Smooth muscle cell (in vitro differentiated cells): ENCODE measurements around the gene R3HDM2. TPM values are rescaled to one million over a fixed set of nuclear protein-coding genes. Genes with fewer than 3 reads are reported as not detected.

Experiments used
- DNase-seq: peaks from one replicate; lab custom pipeline; 2025; ENCODE audit not compliant: unreplicated experiment; lab: John Stamatoyannopoulos, UW
- H2AFZ ChIP-seq: fragments of 200-600 bp; sonication (generic); 2 replicates; pipeline ENCODE4 v1.6.0; 2016; ENCODE audit warnings: antibody characterized with exemption, low read depth, mild to moderate bottlenecking
- H3F3A ChIP-seq: fragments of 200-600 bp; sonication (generic); 2 replicates; pipeline ENCODE4 v1.6.0; 2017; ENCODE audit warnings: antibody characterized with exemption, low read depth
- H3K27ac ChIP-seq: fragments of 200-600 bp; sonication (generic); 2 replicates; pipeline ENCODE4 v1.5.1; 2016; ENCODE audit warnings: low read depth, mild to moderate bottlenecking
- H3K27me3 ChIP-seq: fragments of 200-600 bp; sonication (generic); 2 replicates; pipeline ENCODE4 v1.6.1; 2016; ENCODE audit warnings: low read depth, mild to moderate bottlenecking
- H3K36me3 ChIP-seq: fragments of 200-600 bp; sonication (generic); 2 replicates; pipeline ENCODE4 v1.5.1; 2016; ENCODE audit warnings: low read depth
- H3K4me1 ChIP-seq: fragments of 200-600 bp; sonication (generic); 2 replicates; pipeline ENCODE4 v1.5.1; 2016; ENCODE audit warnings: low read depth
- H3K4me2 ChIP-seq: fragments of 200-600 bp; sonication (generic); 2 replicates; pipeline ENCODE4 v1.6.0; 2016; ENCODE audit warnings: mild to moderate bottlenecking
- H3K4me3 ChIP-seq: fragments of 200-600 bp; sonication (generic); 2 replicates; pipeline ENCODE4 v1.5.1; 2016; ENCODE audit warnings: mild to moderate bottlenecking
- H3K79me2 ChIP-seq: fragments of 200-600 bp; sonication (generic); 2 replicates; pipeline ENCODE4 v1.6.0; 2016; ENCODE audit warnings: low read depth, mild to moderate bottlenecking
- H3K9ac ChIP-seq: fragments of 200-600 bp; sonication (generic); 2 replicates; pipeline ENCODE4 v1.6.0; 2016; ENCODE audit warnings: low read depth
- H3K9me3 ChIP-seq: fragments of 200-600 bp; sonication (generic); replicated peaks from 2 replicates; pipeline ENCODE4 v1.5.1; 2016; ENCODE audit warnings: low read depth
- H4K20me1 ChIP-seq: fragments of 200-600 bp; sonication (generic); 2 replicates; pipeline ENCODE4 v1.6.0; 2016; ENCODE audit warnings: low read depth
- CTCF ChIP-seq: fragments of 200-600 bp; sonication (generic); IDR thresholded peaks from 2 replicates; pipeline ENCODE4 v1.5.1; 2017; ENCODE audit warnings: borderline replicate concordance, mild to moderate bottlenecking, antibody characterized with exemption; ENCODE audit not compliant: insufficient read depth, poor library complexity, severe bottlenecking
- WGBS: methylation state at CpG from one replicate; pipeline ENCODE4 v1.1.7; 2016; ENCODE audit warnings: low lambda C conversion rate; 5-methylcytosine and 5-hydroxymethylcytosine counted together
- polyA plus RNA-seq: library from polyadenylated mRNA; unstranded; fragments of >200 nt; fragmentation: Nextera tagmentation; extraction: Ambion mirVana; gene quantifications from 2 replicates; pipeline ENCODE4 v1.2.1, GENCODE V29; 2016
- total RNA-seq: library from RNA; depleted of rRNA; stranded (reverse); fragments of >200 nt; gene quantifications from 2 replicates; pipeline ENCODE4 v1.2.3, GENCODE V29; 2014

R3HDM2 gene
- total and polyA plus RNA-seq, 2 experiments from 2014 or later = 12.2 to 16.0 TPM

GRCh38 chr12:57254506-57255280 lies 176.2 kb downstream of the R3HDM2 start:
- TF ChIP-seq CTCF = no peak
- Histone ChIP-seq H3K9me3 (no peaks in the 10 kb centered on the region), H3F3A (no peaks in the 10 kb centered on the region), H3K79me2 (no peaks in the 10 kb centered on the region), H3K27ac (no peak overlapping the region), H2AFZ (no peak overlapping the region), H3K4me1 (no peaks in the 10 kb centered on the region), H3K27me3 (no peaks in the 10 kb centered on the region), H3K9ac (no peak overlapping the region), H3K4me2 (no peak overlapping the region), H3K36me3 (no peaks in the 10 kb centered on the region), H4K20me1 (no peaks in the 10 kb centered on the region), H3K4me3 (no peak overlapping the region)
- DNase-seq = no peak
- 96% methylated on average over 14 of the region's 14 CpGs for WGBS

- Histone ChIP-seq H3F3A (no peaks in the 10 kb centered on the region), H3K9ac (no peak within 1 kb of the TSS), H3K27me3 (no peaks in the 10 kb centered on the region), H3K4me3 (no peak within 1 kb of the TSS), H2AFZ (no peak within 1 kb of the TSS), H3K36me3 (no peaks in the 10 kb centered on the region), H3K4me1 (no peaks in the 10 kb centered on the region), H3K79me2 (no peaks in the 10 kb centered on the region), H3K9me3 (no peaks in the 10 kb centered on the region), H4K20me1 (no peaks in the 10 kb centered on the region), H3K27ac (no peak within 1 kb of the TSS), H3K4me2 (no peak within 1 kb of the TSS)
- TF ChIP-seq CTCF = no peak
- 75% methylated on average over 7 of the region's 7 CpGs for WGBS
- no peak for DNase-seq
Measured at GRCh38 chr12:57250956-57251355, 179.9 kb downstream of the R3HDM2 start, which contains the start of gene STAC3. Gene STAC3, minus strand, starts transcription at chr12:57251187. Its CDS starts 1,551 bp downstream, at chr12:57249636.

- 88% methylated on average over 3 of the region's 3 CpGs for WGBS
- no peaks in the 10 kb centered on the region for H3K36me3 ChIP-seq
- no peak overlapping the region for H3K4me2 ChIP-seq
- H3F3A ChIP-seq = no peaks in the 10 kb centered on the region
- no peak for DNase-seq
- no peak for TF ChIP-seq CTCF
- H3K4me3 ChIP-seq = no peak overlapping the region
- no peak overlapping the region for H2AFZ ChIP-seq
- H3K79me2 ChIP-seq = no peaks in the 10 kb centered on the region
- no peak overlapping the region for H3K9ac ChIP-seq
- no peaks in the 10 kb centered on the region for H4K20me1 ChIP-seq
- H3K9me3 ChIP-seq = no peaks in the 10 kb centered on the region
- no peaks in the 10 kb centered on the region for H3K4me1 ChIP-seq
- no peak overlapping the region for H3K27ac ChIP-seq
- H3K27me3 ChIP-seq = no peaks in the 10 kb centered on the region
Measured at GRCh38 chr12:57250541-57250940, 180.3 kb downstream of the R3HDM2 start.
